Esophagus squamous epithelium (tissue), 4 donors: ENCODE data around the gene KCNG2.
"Not testable (repeated sequence)": the region's sequence is repeated elsewhere in the genome, so short reads cannot be mapped to it uniquely, and the experiment has no call there.

ENCODE experiments used
- CTCF ChIP-seq, 6 experiments: fragments of 450-650 bp in 4 of 6; fragments of 200-600 bp in 2 of 6; sonication (generic) in 2 of 6; IDR thresholded peaks; one replicate each; pipeline ENCODE4 v1.5.1; 2016 to 2019; ENCODE audit warnings: antibody characterized with exemption in 6 of 6, mild to moderate bottlenecking in 4 of 6, moderate library complexity in 4 of 6
- POLR2A ChIP-seq, 4 donors: fragments of 450-650 bp; IDR thresholded peaks; one replicate each; pipeline ENCODE4 v1.6.1; 2017; ENCODE audit warnings: antibody characterized with exemption in 4 of 4, mild to moderate bottlenecking in 4 of 4, moderate library complexity in 3 of 4

- TF ChIP-seq CTCF, POLR2A (IDR thresholded peaks at IDR 0.05): not testable (repeated sequence)
Measured at GRCh38 chr18:79865951-79866350, 68.2 kb downstream of the KCNG2 start.
